NCI-H82 treated with DMSO at 0.1 percent for 48 hours (cell line): ENCODE data around the gene FAN1.

Experiments
- DNase-seq: peaks from one replicate; lab custom pipeline; 2025; ENCODE audit not compliant: unreplicated experiment; lab: John Stamatoyannopoulos, UW

Gene FAN1

GRCh38 chr15:30919877-30920550 is 16.3 kb downstream of the FAN1 start:
- DNase-seq: no peak

GRCh38 chr15:30921106-30921505 is 17.4 kb downstream of the FAN1 start:
- DNase-seq: no peak

- DNase-seq: no peak
These were observed 18.2 kb downstream of the FAN1 start for GRCh38 chr15:30921781-30922479.

- no peak for DNase-seq
These were observed 19.0 kb downstream of the FAN1 start for GRCh38 chr15:30922480-30923311.

- DNase-seq: no peak
These were observed 19.7 kb downstream of the FAN1 start for GRCh38 chr15:30923429-30923828.

- DNase-seq: no peak
These were observed 20.6 kb downstream of the FAN1 start for GRCh38 chr15:30924353-30924752.

GRCh38 chr15:30925686-30926085 is 22.0 kb downstream of the FAN1 start:
- DNase-seq: no peak

- DNase-seq: no peak
These were observed 22.4 kb downstream of the FAN1 start for GRCh38 chr15:30926161-30926560.

- DNase-seq: no peak
These were observed 23.5 kb downstream of the FAN1 start for GRCh38 chr15:30927148-30927761.

GRCh38 chr15:30928076-30928475 is 24.4 kb downstream of the FAN1 start:
- DNase-seq: no peak

- DNase-seq: no peak
These were observed 25.5 kb downstream of the FAN1 start for GRCh38 chr15:30929064-30929669.

- DNase-seq: no peak
These were observed 26.3 kb downstream of the FAN1 start for GRCh38 chr15:30929982-30930381.

GRCh38 chr15:30930422-30930821 is 26.7 kb downstream of the FAN1 start:
- no peak for DNase-seq

GRCh38 chr15:30933293-30933692 is 29.6 kb downstream of the FAN1 start:
- DNase-seq: no peak

GRCh38 chr15:30939161-30939560 is 35.4 kb downstream of the FAN1 start:
- no peak for DNase-seq

- DNase-seq: no peak
These were observed 36.6 kb downstream of the FAN1 start for GRCh38 chr15:30940359-30940758.

- DNase-seq: no peak
These were observed 37.8 kb downstream of the FAN1 start for GRCh38 chr15:30941520-30941919.

- DNase-seq: no peak
These were observed 40.1 kb downstream of the FAN1 start for GRCh38 chr15:30943654-30944335.

GRCh38 chr15:30953183-30953582 is 49.5 kb downstream of the FAN1 start:
- no peak for DNase-seq

- no peak for DNase-seq
These were observed 50.1 kb downstream of the FAN1 start for GRCh38 chr15:30953731-30954378.
